ENCODE data around the gene DDX23. TPM values are rescaled to one million over a fixed set of nuclear protein-coding genes. Genes with fewer than 3 reads are reported as not detected.

DDX23 gene
- total and polyA plus RNA-seq, 8 donors, result 30.3 to 88.1 (median 57.2) TPM

Small RNAs within 50 kb of the gene (small RNA-seq; reads per million reads assigned to genes)
- 0 reads per million in 4 donors for gene RF00019
- gene RNU6-600P, result 0 reads per million in 4 donors

Other genes with a start within 250 kb of the DDX23 start
- 10 to 100 TPM; 23.2 to 66.0 (median 54.5) TPM for gene KANSL2, start 169.9 kb downstream of the DDX23 start, total RNA-seq
- 10 to 100 TPM; 16.2 to 25.4 (median 23.6) TPM for gene KANSL2, start 169.9 kb downstream of the DDX23 start, polyA plus RNA-seq
- 10 to 100 TPM in 4 of 5 donors, 1 to 10 TPM in 1; 3.2 to 54.0 (median 44.6) TPM for gene CCNT1, start 135.5 kb downstream of the DDX23 start, total RNA-seq
- 1 to 10 TPM; 2.7 to 4.4 (median 3.7) TPM for gene CCNT1, start 135.5 kb downstream of the DDX23 start, polyA plus RNA-seq
- gene ADCY6, start 63.1 kb downstream of the DDX23 start, total RNA-seq, result 100 to 1,000 TPM in 2 of 5 donors, 10 to 100 TPM in 3; 32.1 to 432 (median 58.8) TPM
- gene ADCY6, start 63.1 kb downstream of the DDX23 start, polyA plus RNA-seq, result 10 to 100 TPM in 2 of 3 donors, 1 to 10 TPM in 1; 5.8 to 18.3 (median 16.6) TPM
- gene CACNB3, start 33.7 kb downstream of the DDX23 start, total RNA-seq, result 100 to 1,000 TPM in 1 of 5 donors, 10 to 100 TPM in 1, 1 to 10 TPM in 2, under 1 TPM in 1; under 0.01 to 140 (median 9.9) TPM
- gene CACNB3, start 33.7 kb downstream of the DDX23 start, polyA plus RNA-seq, result 10 to 100 TPM; 11.8 to 18.4 (median 13.5) TPM
- 10 to 100 TPM in 1 of 5 donors, 1 to 10 TPM in 3, not detected in 1; 3.5 to 21.0 (median 5.0) TPM for gene RND1, start 13.7 kb upstream of the DDX23 start, total RNA-seq
- gene RND1, start 13.7 kb upstream of the DDX23 start, polyA plus RNA-seq, result 10 to 100 TPM; 12.2 to 20.5 (median 20.5) TPM
- gene FKBP11, start 73.3 kb upstream of the DDX23 start, total RNA-seq, result 10 to 100 TPM in 3 of 5 donors, 1 to 10 TPM in 2; 7.6 to 53.6 (median 16.0) TPM
- 10 to 100 TPM; 32.7 to 63.6 (median 47.7) TPM for gene FKBP11, start 73.3 kb upstream of the DDX23 start, polyA plus RNA-seq
- 10 to 100 TPM; 35.0 to 54.5 (median 42.4) TPM for gene ARF3, start 105.3 kb upstream of the DDX23 start, total RNA-seq
- gene ARF3, start 105.3 kb upstream of the DDX23 start, polyA plus RNA-seq, result 10 to 100 TPM; 34.7 to 56.5 (median 42.6) TPM
- 10 to 100 TPM in 1 of 5 donors, 1 to 10 TPM in 1, not detected in 3; 3.1 to 21.7 TPM for gene WNT10B, start 119.6 kb upstream of the DDX23 start, total RNA-seq
- under 1 TPM in 1 of 3 donors, not detected in 2; 0.68 TPM for gene WNT10B, start 119.6 kb upstream of the DDX23 start, polyA plus RNA-seq
- not detected for gene WNT1, start 126.2 kb upstream of the DDX23 start, total RNA-seq
- gene WNT1, start 126.2 kb upstream of the DDX23 start, polyA plus RNA-seq, result not detected
- under 1 TPM in 1 of 5 donors, not detected in 4; 0.18 TPM for gene DDN, start 147.2 kb upstream of the DDX23 start, total RNA-seq
- gene DDN, start 147.2 kb upstream of the DDX23 start, polyA plus RNA-seq, result under 1 TPM; 0.08 to 0.31 (median 0.19) TPM
- 10 to 100 TPM in 4 of 5 donors, 1 to 10 TPM in 1; 5.8 to 68.7 (median 36.9) TPM for gene PRKAG1, start 166.6 kb upstream of the DDX23 start, total RNA-seq
- 10 to 100 TPM; 42.6 to 61.7 (median 48.7) TPM for gene PRKAG1, start 166.6 kb upstream of the DDX23 start, polyA plus RNA-seq
- 100 to 1,000 TPM in 3 of 5 donors, 10 to 100 TPM in 2; 65.4 to 220 (median 110) TPM for gene KMT2D, start 208.6 kb upstream of the DDX23 start, total RNA-seq
- gene KMT2D, start 208.6 kb upstream of the DDX23 start, polyA plus RNA-seq, result 10 to 100 TPM in 1 of 3 donors, 1 to 10 TPM in 2; 3.2 to 17.2 (median 7.4) TPM
- gene RHEBL1, start 217.8 kb upstream of the DDX23 start, total RNA-seq, result not detected
- 1 to 10 TPM in 1 of 3 donors, under 1 TPM in 1, not detected in 1; 0.75 to 1.0 TPM for gene RHEBL1, start 217.8 kb upstream of the DDX23 start, polyA plus RNA-seq
- gene DHH, start 242.6 kb upstream of the DDX23 start, total RNA-seq, result 1 to 10 TPM in 1 of 5 donors, under 1 TPM in 2, not detected in 2; 0.29 to 1.1 (median 0.58) TPM
- under 1 TPM; 0.10 to 0.15 (median 0.12) TPM for gene DHH, start 242.6 kb upstream of the DDX23 start, polyA plus RNA-seq